ENCODE measurements around the gene ALDH4A1.

The ALDH4A1 gene

GRCh38 chr1:18830596-18830995 is 71.8 kb downstream of the ALDH4A1 start:
- no peak overlapping the region for H3K4ac ChIP-seq (ENCODE audit: low read length)
- no peak for DNase-seq (ENCODE audit: low spot score)
- H3K27ac ChIP-seq (replicated peaks; ENCODE audit: low read length), result no peak overlapping the region
- H3K4me1 ChIP-seq (ENCODE audit: control insufficient read depth in 2 of 2, insufficient read depth in 1 of 2, low read depth in 1 of 2, low read length in 2 of 2), result no peaks in the 10 kb centered on the region
- no peak overlapping the region for H3K18ac ChIP-seq (ENCODE audit: low read length)
- no peak overlapping the region for H3K4me3 ChIP-seq (ENCODE audit: low read length in 2 of 2)
- peaks cover 6 to 7% of the 10 kb centered on the region in 2 donors for H3K9me3 ChIP-seq (replicated peaks in 1 of 2; ENCODE audit: control insufficient read depth in 2 of 2, insufficient read depth in 1 of 2, low read depth in 1 of 2, low read length in 2 of 2)
- H2BK12ac ChIP-seq (ENCODE audit: low read length), result no peak overlapping the region
- H3K14ac ChIP-seq (ENCODE audit: low read length), result no peak overlapping the region
- no peak overlapping the region for H2AFZ ChIP-seq (ENCODE audit: low read length)
- H4K91ac ChIP-seq (ENCODE audit: low read depth, low read length, poor library complexity), result no peak overlapping the region
- peaks cover 0 to 10% (median 0%) of the 10 kb centered on the region in 3 experiments for H3K27me3 ChIP-seq (ENCODE audit: control insufficient read depth in 3 of 3, insufficient read depth in 3 of 3, low read depth in 1 of 3, low read length in 3 of 3)
- H4K8ac ChIP-seq (ENCODE audit: low read depth, low read length), result no peak overlapping the region
- H3K36me3 ChIP-seq (replicated peaks in 1 of 2; ENCODE audit: control insufficient read depth in 2 of 2, insufficient read depth in 2 of 2, low read length in 2 of 2), result no peaks in the 10 kb centered on the region
- H3K79me1 ChIP-seq (ENCODE audit: low read depth, low read length), result no peaks in the 10 kb centered on the region
- no peak overlapping the region for H2BK120ac ChIP-seq (ENCODE audit: low read depth, low read length)
- no peak overlapping the region for H3K23ac ChIP-seq (ENCODE audit: low read depth, low read length, poor library complexity)
- no peak overlapping the region for H2AK5ac ChIP-seq (ENCODE audit: low read depth, low read length)
- no peak overlapping the region for H2BK5ac ChIP-seq (ENCODE audit: low read length)
- no peak overlapping the region for H3K4me2 ChIP-seq (ENCODE audit: insufficient read depth, low read length, poor library complexity, severe bottlenecking)
- no peak overlapping the region for H2BK15ac ChIP-seq (ENCODE audit: low read length)
- WGBS, 2 donors (ENCODE audit: extremely low coverage in 2 of 2, insufficient read length in 2 of 2, insufficient replicate concordance in 1 of 2), result no CpG with 5 or more reads among the region's 12 CpGs
- no peak overlapping the region for H3K9ac ChIP-seq (ENCODE audit: low read depth, low read length, poor library complexity)

DNA sequence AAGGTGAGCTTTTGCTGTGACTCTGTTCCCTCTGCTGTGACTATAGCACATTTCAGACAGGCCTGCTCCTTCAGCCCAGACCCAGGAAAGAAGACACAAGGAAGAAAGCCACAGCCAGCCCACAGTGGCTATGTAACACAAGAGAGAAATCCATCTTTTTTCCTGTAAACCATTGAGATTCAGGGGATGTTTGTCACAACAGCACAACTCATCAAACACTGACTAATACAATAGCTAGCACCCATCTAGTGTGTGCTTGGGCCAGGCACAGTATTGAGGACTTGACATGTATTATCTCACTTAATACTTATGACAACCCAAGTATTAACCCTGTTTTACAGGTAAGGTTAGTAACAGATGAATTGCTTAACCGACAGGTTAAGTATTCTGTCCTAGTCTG is 72.7 kb downstream of the ALDH4A1 start:
- Histone ChIP-seq H3K27me3 (ENCODE audit: control insufficient read depth in 3 of 3, insufficient read depth in 3 of 3, low read depth in 1 of 3, low read length in 3 of 3) (peaks cover 0 to 1% (median 0%) of the 10 kb centered on the region in 3 experiments), H3K18ac (ENCODE audit: low read length) (no peak overlapping the region), H3K14ac (ENCODE audit: low read length) (no peak overlapping the region), H3K36me3 (replicated peaks in 1 of 2; ENCODE audit: control insufficient read depth in 2 of 2, insufficient read depth in 2 of 2, low read length in 2 of 2) (no peaks in the 10 kb centered on the region), H3K23ac (ENCODE audit: low read depth, low read length, poor library complexity) (no peak overlapping the region), H2BK120ac (ENCODE audit: low read depth, low read length) (no peak overlapping the region), H2BK5ac (ENCODE audit: low read length) (no peak overlapping the region), H3K4me2 (ENCODE audit: insufficient read depth, low read length, poor library complexity, severe bottlenecking) (no peak overlapping the region), H2BK15ac (ENCODE audit: low read length) (no peak overlapping the region), H2BK12ac (ENCODE audit: low read length) (no peak overlapping the region), H4K91ac (ENCODE audit: low read depth, low read length, poor library complexity) (no peak overlapping the region), H3K9ac (ENCODE audit: low read depth, low read length, poor library complexity) (no peak overlapping the region), H3K79me1 (ENCODE audit: low read depth, low read length) (no peaks in the 10 kb centered on the region), H3K4ac (ENCODE audit: low read length) (no peak overlapping the region), H2AK5ac (ENCODE audit: low read depth, low read length) (no peak overlapping the region), H4K8ac (ENCODE audit: low read depth, low read length) (no peak overlapping the region), H3K4me3 (ENCODE audit: low read length in 2 of 2) (no peak overlapping the region), H3K27ac (replicated peaks; ENCODE audit: low read length) (no peak overlapping the region), H3K4me1 (ENCODE audit: control insufficient read depth in 2 of 2, insufficient read depth in 1 of 2, low read depth in 1 of 2, low read length in 2 of 2) (no peaks in the 10 kb centered on the region), H2AFZ (ENCODE audit: low read length) (no peak overlapping the region), H3K9me3 (replicated peaks in 1 of 2; ENCODE audit: control insufficient read depth in 2 of 2, insufficient read depth in 1 of 2, low read depth in 1 of 2, low read length in 2 of 2) (peaks cover 6 to 7% of the 10 kb centered on the region in 2 donors)
- no CpG with 5 or more reads among the region's 1 CpG for WGBS, 2 donors (ENCODE audit: extremely low coverage in 2 of 2, insufficient read length in 2 of 2, insufficient replicate concordance in 1 of 2)
- no peak for DNase-seq (ENCODE audit: low spot score)

DNA sequence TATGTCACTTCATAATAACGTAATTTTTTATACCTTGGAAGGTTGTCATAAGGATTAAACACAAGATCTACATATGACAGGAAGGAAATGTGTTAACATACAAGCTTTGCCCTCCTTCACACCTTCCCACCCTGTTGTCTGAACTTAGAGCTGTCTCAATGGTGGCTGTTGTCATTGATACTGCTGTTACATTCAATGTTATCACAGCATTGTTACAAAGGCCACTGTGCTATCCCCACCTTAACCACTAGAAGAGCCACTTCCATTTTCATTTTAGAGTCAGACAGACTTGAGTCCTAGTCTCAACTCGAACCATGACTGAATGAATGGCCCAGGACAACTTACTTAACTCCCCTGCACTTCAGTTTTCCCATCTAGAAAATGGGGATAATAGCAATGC is 74.1 kb downstream of the ALDH4A1 start:
- DNase-seq (ENCODE audit: low spot score), result no peak
- H2BK5ac ChIP-seq (ENCODE audit: low read length), result no peak overlapping the region
- H3K14ac ChIP-seq (ENCODE audit: low read length), result no peak overlapping the region
- no peak overlapping the region for H3K4me3 ChIP-seq (ENCODE audit: low read length in 2 of 2)
- no peaks in the 10 kb centered on the region for H3K4me1 ChIP-seq (ENCODE audit: control insufficient read depth in 2 of 2, insufficient read depth in 1 of 2, low read depth in 1 of 2, low read length in 2 of 2)
- no peak overlapping the region for H3K4me2 ChIP-seq (ENCODE audit: insufficient read depth, low read length, poor library complexity, severe bottlenecking)
- no peak overlapping the region for H3K4ac ChIP-seq (ENCODE audit: low read length)
- no peak overlapping the region for H3K27ac ChIP-seq (replicated peaks; ENCODE audit: low read length)
- no peak overlapping the region for H4K91ac ChIP-seq (ENCODE audit: low read depth, low read length, poor library complexity)
- H2AFZ ChIP-seq (ENCODE audit: low read length), result no peak overlapping the region
- WGBS, 2 donors (ENCODE audit: extremely low coverage in 2 of 2, insufficient read length in 2 of 2, insufficient replicate concordance in 1 of 2), result no CpG with 5 or more reads among the region's 2 CpGs
- H3K23ac ChIP-seq (ENCODE audit: low read depth, low read length, poor library complexity), result no peak overlapping the region
- H3K9me3 ChIP-seq (replicated peaks in 1 of 2; ENCODE audit: control insufficient read depth in 2 of 2, insufficient read depth in 1 of 2, low read depth in 1 of 2, low read length in 2 of 2), result peaks cover 6 to 7% of the 10 kb centered on the region in 2 donors
- H3K27me3 ChIP-seq (ENCODE audit: control insufficient read depth in 3 of 3, insufficient read depth in 3 of 3, low read depth in 1 of 3, low read length in 3 of 3), result no peaks in the 10 kb centered on the region
- H2BK15ac ChIP-seq (ENCODE audit: low read length), result no peak overlapping the region
- no peak overlapping the region for H2AK5ac ChIP-seq (ENCODE audit: low read depth, low read length)
- no peak overlapping the region for H3K18ac ChIP-seq (ENCODE audit: low read length)
- H3K36me3 ChIP-seq (replicated peaks in 1 of 2; ENCODE audit: control insufficient read depth in 2 of 2, insufficient read depth in 2 of 2, low read length in 2 of 2), result no peaks in the 10 kb centered on the region
- H3K79me1 ChIP-seq (ENCODE audit: low read depth, low read length), result no peaks in the 10 kb centered on the region
- no peak overlapping the region for H2BK12ac ChIP-seq (ENCODE audit: low read length)
- H2BK120ac ChIP-seq (ENCODE audit: low read depth, low read length), result no peak overlapping the region
- no peak overlapping the region for H3K9ac ChIP-seq (ENCODE audit: low read depth, low read length, poor library complexity)
- H4K8ac ChIP-seq (ENCODE audit: low read depth, low read length), result no peak overlapping the region

DNA sequence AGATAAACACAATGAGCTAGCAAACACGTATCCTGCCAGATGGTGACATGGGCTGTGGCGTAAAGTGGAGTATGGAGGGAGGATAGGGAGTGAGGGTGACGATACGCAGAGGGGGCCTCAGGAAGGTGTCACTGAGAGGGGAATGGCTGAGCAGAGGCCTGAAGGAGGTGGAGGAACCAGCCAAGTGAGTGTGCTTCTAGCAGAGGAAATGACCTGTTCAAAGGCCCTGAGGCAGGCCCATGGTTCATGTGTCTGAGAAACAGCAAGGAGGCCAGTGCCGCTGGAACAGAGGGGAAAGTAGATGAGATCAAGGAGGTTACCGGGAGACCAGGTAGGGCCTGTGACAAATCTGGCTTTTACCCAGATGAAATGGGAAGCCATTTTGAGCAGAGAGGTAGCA is 78.9 kb downstream of the ALDH4A1 start:
- Histone ChIP-seq H3K9me3 (replicated peaks in 1 of 2; ENCODE audit: control insufficient read depth in 2 of 2, insufficient read depth in 1 of 2, low read depth in 1 of 2, low read length in 2 of 2) (peaks cover 6 to 7% of the 10 kb centered on the region in 2 donors), H2BK15ac (ENCODE audit: low read length) (no peak overlapping the region), H2BK120ac (ENCODE audit: low read depth, low read length) (no peak overlapping the region), H3K79me1 (ENCODE audit: low read depth, low read length) (no peaks in the 10 kb centered on the region), H3K4me1 (ENCODE audit: control insufficient read depth in 2 of 2, insufficient read depth in 1 of 2, low read depth in 1 of 2, low read length in 2 of 2) (peaks cover 0 to 2% of the 10 kb centered on the region in 2 donors), H2BK5ac (ENCODE audit: low read length) (no peak overlapping the region), H2BK12ac (ENCODE audit: low read length) (no peak overlapping the region), H4K8ac (ENCODE audit: low read depth, low read length) (no peak overlapping the region), H3K18ac (ENCODE audit: low read length) (no peak overlapping the region), H3K27me3 (ENCODE audit: control insufficient read depth in 3 of 3, insufficient read depth in 3 of 3, low read depth in 1 of 3, low read length in 3 of 3) (peaks cover 0 to 17% (median 14%) of the 10 kb centered on the region in 3 experiments), H3K9ac (ENCODE audit: low read depth, low read length, poor library complexity) (no peak overlapping the region), H2AK5ac (ENCODE audit: low read depth, low read length) (no peak overlapping the region), H3K4me3 (ENCODE audit: low read length in 2 of 2) (peak overlapping the region in 1 of 2 donors; percentile 24), H3K14ac (ENCODE audit: low read length) (no peak overlapping the region), H3K23ac (ENCODE audit: low read depth, low read length, poor library complexity) (no peak overlapping the region), H3K27ac (replicated peaks; ENCODE audit: low read length) (no peak overlapping the region), H2AFZ (ENCODE audit: low read length) (no peak overlapping the region), H3K36me3 (replicated peaks in 1 of 2; ENCODE audit: control insufficient read depth in 2 of 2, insufficient read depth in 2 of 2, low read length in 2 of 2) (no peaks in the 10 kb centered on the region), H3K4me2 (ENCODE audit: insufficient read depth, low read length, poor library complexity, severe bottlenecking) (no peak overlapping the region), H3K4ac (ENCODE audit: low read length) (no peak overlapping the region), H4K91ac (ENCODE audit: low read depth, low read length, poor library complexity) (no peak overlapping the region)
- no CpG with 5 or more reads among the region's 6 CpGs for WGBS, 2 donors (ENCODE audit: extremely low coverage in 2 of 2, insufficient read length in 2 of 2, insufficient replicate concordance in 1 of 2)
- no peak for DNase-seq (ENCODE audit: low spot score)
